GM19099 (cell line): ENCODE results near the gene GSS.

Experiments used
- POLR2A ChIP-seq: IDR thresholded peaks from 3 replicates; pipeline ENCODE4 v1.6.1; 2011; ENCODE audit warnings: low read depth; ENCODE audit not compliant: insufficient read length; ENCODE audit errors: extremely low read depth

Gene GSS

DNA sequence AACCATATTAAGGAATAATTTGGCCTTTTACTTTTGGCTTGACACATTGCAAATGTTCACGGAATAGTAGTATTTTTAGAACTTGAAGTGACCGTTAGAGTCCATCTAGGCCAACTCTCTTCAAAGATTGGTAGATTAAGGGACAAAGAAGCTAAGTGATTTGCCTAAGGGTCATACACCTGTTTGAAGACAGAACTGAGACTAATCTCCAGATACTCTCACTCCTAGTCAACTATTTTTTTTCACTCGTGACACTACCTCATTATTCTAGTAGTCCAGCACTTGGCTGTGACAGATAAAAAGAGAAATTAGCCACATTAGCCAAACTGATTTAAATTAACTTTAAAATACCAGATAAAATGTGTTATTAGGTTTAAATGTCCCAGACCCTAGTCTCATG lies 68.6 kb downstream of the GSS start:
- no peak for TF ChIP-seq POLR2A

DNA sequence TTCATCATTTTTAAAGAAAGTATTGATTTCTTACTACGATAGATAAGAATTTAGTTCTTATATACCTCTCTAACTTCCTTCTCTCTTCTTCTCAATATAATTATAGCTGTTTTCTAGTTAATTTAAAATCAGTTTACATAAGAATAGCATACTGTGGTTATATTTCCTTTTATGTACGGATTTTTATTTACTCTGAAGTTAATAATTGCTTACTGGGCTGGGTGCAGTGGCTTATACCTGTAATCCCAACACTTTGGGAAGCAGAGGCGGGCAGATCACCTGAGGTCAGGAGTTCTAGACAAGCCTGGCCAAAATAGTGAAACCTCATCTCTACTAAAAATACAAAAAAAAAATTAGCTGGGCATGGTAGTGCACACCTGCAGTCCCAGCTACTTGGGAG lies 69.5 kb downstream of the GSS start:
- TF ChIP-seq POLR2A = no peak

DNA sequence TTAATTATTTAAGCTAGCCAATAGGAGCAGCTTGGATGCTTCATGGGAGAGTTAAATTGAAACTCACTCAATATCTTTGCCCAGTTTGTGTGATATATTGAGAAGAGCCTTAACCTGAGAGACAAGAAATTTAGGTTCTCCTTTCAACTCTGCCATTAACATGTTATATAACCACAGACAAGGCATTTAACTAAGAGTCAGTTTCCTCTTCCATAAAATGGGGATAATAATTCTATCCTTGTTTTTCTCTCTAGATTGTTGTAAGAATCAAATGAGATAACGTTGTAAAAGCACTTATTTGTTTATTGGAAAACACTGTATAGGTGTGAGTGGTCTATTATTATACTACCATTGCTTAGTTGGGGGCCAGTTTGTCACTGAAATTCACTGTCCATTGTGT lies 71.3 kb downstream of the GSS start:
- TF ChIP-seq POLR2A = no peak

DNA sequence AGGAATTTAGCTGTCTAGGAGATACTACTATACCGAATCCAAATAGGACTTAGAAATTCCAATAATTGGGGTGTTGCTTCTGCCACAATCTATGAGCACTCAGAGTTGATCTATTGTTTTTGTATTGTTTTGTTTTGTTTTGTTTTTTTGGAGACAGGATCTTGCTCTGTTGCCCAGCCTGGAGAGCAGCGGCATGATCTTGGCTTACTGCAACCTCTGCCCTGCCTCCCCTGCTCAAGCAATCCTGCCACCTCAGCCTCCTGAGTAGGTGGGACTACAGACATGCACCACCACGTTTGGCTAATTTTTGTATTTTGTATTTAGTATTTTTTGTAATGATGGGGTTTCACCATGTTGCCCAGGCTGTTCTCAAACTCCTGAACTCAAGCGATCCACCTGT lies 71.8 kb downstream of the GSS start:
- TF ChIP-seq POLR2A = no peak

DNA sequence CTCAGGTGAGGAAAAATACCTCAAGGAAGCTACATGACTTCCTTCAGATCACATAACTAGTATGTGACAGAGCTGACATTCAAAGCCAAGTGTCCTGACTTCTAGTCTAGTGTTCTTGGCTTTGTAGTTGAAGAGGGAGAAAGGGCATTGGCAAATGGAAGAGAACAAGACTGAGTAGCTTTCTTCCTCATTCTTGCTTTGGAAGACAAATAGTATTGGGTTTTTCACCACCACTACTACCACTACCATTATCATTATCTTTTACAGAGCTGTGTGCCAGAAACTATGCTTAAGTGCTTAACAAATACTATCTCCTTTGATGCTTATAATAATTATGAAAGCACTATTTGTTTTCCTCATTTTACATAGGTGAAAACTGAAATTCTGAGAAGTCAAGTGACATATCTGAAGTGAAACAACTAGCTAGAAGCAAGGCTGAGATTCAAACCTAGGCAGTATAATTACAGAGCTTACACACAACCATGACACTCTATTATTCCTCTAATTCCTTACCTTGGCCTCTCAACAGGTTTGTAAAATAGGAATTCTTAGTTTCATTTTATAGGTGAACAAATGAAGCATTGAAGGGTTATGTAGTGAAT lies 72.4 kb downstream of the GSS start:
- TF ChIP-seq POLR2A = no peak

DNA sequence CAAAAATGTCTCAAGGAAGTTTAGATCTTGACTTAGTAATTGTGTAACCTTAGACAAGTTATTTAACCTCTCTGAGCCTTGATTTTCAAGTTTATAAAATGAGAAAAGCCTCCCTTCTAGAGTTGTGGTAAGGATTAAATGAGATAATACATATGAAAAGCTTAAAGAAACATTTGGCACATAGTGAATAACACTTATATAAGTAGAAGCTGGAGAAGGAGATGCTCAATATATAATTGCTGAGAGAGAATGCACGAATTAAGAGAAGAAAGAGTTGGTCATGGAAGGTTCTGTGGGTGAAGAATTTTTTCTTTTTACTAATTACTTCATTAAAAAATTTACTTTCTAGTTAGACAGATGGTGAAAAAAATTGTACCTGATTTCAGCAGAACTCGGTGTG lies 73.9 kb downstream of the GSS start:
- no peak for TF ChIP-seq POLR2A

DNA sequence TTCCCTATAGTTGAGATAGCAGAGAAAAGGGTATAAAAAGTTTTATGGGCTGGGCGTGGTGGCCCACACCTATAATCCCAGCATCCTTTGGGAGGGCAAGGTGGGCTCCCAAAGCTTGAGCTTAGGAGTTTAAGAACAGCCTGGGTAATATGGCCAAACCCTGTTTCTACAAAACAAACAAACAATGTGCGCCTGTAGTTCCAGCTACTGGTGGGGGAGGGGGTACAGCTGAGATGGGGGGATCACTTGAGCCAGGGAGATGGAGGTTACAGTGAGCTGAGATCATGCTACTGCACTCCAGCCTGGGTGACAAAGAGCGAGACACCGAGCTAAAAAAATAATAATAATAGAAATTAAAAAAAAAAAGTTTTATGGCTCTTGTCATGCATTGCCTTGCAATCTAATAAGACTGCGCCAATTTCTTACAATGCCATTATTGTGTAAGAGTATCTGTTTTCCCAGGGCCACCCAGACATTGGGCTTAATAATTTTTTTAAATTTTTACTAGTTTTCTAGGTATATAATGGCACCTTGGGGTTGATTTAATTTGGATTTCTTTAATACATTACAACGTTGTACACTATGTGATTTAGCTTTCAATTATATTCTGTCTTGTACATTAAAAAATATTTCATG lies 75.3 kb downstream of the GSS start:
- no peak for TF ChIP-seq POLR2A
